OCI-LY7 (cell line): ENCODE measurements around the gene DNAH14. TPM values are rescaled to one million over a fixed set of nuclear protein-coding genes. Genes with fewer than 3 reads are reported as not detected.

Experiments
- BruUV-seq: library from RNA; stranded (reverse); fragments of 400-500 nt; replicated peaks from 2 replicates; lab custom pipeline; 2021; lab: Mats Ljungman, UMichigan
- CTCF ChIA-PET: fragments of 300-600 bp; sonication (Branson Sonifier 250); formaldehyde crosslinking; loops from one replicate; lab custom pipeline; 2022; ENCODE audit warnings: antibody characterized with exemption; ENCODE audit not compliant: unreplicated experiment; lab: Charles Lee
- POLR2A ChIA-PET: fragments of 300-600 bp; sonication (Branson Sonifier 250); formaldehyde crosslinking; loops from one replicate; lab custom pipeline; 2022; ENCODE audit warnings: antibody characterized with exemption; lab: Charles Lee
- DNase-seq: peaks from one replicate; pipeline ENCODE4 v3.0.0-alpha.2; 2015; ENCODE audit warnings: low spot score
- H2AFZ ChIP-seq: fragments of 200-600 bp; sonication (generic), shearing (Covaris generic); 2 replicates; pipeline ENCODE4 v1.6.1; 2014; ENCODE audit warnings: mild to moderate bottlenecking, antibody characterized with exemption, low read length, moderate library complexity
- H3K27ac ChIP-seq: fragments of 200-600 bp; sonication (generic); 2 replicates; pipeline ENCODE4 v1.5.1; 2014; ENCODE audit warnings: mixed run types, low read depth, mild to moderate bottlenecking, moderate library complexity, low read length, inconsistent platforms; ENCODE audit not compliant: poor library complexity, severe bottlenecking
- H3K36me3 ChIP-seq: fragments of 200-600 bp; sonication (generic); 2 replicates; pipeline ENCODE4 v1.6.1; 2014; ENCODE audit warnings: mild to moderate bottlenecking, antibody characterized with exemption, low read length, moderate library complexity, mixed read lengths; ENCODE audit not compliant: insufficient read depth
- H3K4me1 ChIP-seq: fragments of 200-600 bp; sonication (generic); 2 replicates; pipeline ENCODE4 v1.5.1; 2014; ENCODE audit warnings: mild to moderate bottlenecking, low read length; ENCODE audit not compliant: insufficient read depth, poor library complexity, severe bottlenecking
- H3K4me2 ChIP-seq: fragments of 200-600 bp; sonication (generic); 2 replicates; pipeline ENCODE4 v1.6.1; 2014; ENCODE audit warnings: mild to moderate bottlenecking, low read length
- H3K4me3 ChIP-seq: fragments of 200-600 bp; sonication (generic); 2 replicates; pipeline ENCODE4 v1.5.1; 2014; ENCODE audit warnings: mild to moderate bottlenecking, low read depth, low read length; ENCODE audit not compliant: poor library complexity, severe bottlenecking
- H3K79me2 ChIP-seq: fragments of 200-600 bp; sonication (generic); 2 replicates; pipeline ENCODE4 v1.6.1; 2016; ENCODE audit warnings: low read depth, mild to moderate bottlenecking, low read length, moderate library complexity, mixed read lengths; ENCODE audit not compliant: insufficient read depth
- H3K9me2 ChIP-seq: fragments of 200-600 bp; sonication (generic); 2 replicates; pipeline ENCODE4 v1.6.1; 2016; ENCODE audit warnings: mild to moderate bottlenecking, low read length, mixed read lengths; ENCODE audit not compliant: insufficient read depth
- H3K9me3 ChIP-seq: fragments of 200-600 bp; sonication (generic); 2 replicates; pipeline ENCODE4 v1.6.1; 2014; ENCODE audit warnings: mild to moderate bottlenecking, mixed run types, low read length, mixed read lengths
- H4K20me1 ChIP-seq: fragments of 200-600 bp; sonication (generic); 2 replicates; pipeline ENCODE4 v1.6.1; 2014; ENCODE audit warnings: mild to moderate bottlenecking, antibody characterized with exemption, low read length, moderate library complexity, mixed read lengths; ENCODE audit not compliant: insufficient read depth
- EZH2phosphoT487 ChIP-seq: fragments of 200-600 bp; sonication (generic); IDR thresholded peaks from 2 replicates; pipeline ENCODE4 v1.6.1; 2018; ENCODE audit warnings: low read depth, borderline replicate concordance, mild to moderate bottlenecking, mixed run types, antibody characterized with exemption, low read length, moderate library complexity, mixed read lengths
- intact Hi-C: fragments of 100-400 bp; cut with micrococcal nuclease; formaldehyde crosslinking; loops from one replicate; pipeline ENCODE4 v1.10.0; 2022; ENCODE audit not compliant: unreplicated experiment
- total RNA-seq, 2 experiments: library from RNA; depleted of rRNA in 1 of 2; stranded (reverse); fragments of >200 nt in 1 of 2; shearing (Covaris generic) in 1 of 2; gene quantifications; 2 replicates each; pipeline ENCODE4 v1.2.3, GENCODE V29; 2014 to 2022
- TF ChIP-seq, protein P1 (sequence below): fragments of 200-600 bp; sonication (generic); conservative IDR thresholded peaks from 2 replicates; pipeline ENCODE4 v1.5.1; 2014; ENCODE audit warnings: mild to moderate bottlenecking, antibody characterized with exemption, low read length, moderate library complexity, mixed read lengths

The DNAH14 gene
- total RNA-seq, 2 experiments from 2014 or later: not detected

DNA sequence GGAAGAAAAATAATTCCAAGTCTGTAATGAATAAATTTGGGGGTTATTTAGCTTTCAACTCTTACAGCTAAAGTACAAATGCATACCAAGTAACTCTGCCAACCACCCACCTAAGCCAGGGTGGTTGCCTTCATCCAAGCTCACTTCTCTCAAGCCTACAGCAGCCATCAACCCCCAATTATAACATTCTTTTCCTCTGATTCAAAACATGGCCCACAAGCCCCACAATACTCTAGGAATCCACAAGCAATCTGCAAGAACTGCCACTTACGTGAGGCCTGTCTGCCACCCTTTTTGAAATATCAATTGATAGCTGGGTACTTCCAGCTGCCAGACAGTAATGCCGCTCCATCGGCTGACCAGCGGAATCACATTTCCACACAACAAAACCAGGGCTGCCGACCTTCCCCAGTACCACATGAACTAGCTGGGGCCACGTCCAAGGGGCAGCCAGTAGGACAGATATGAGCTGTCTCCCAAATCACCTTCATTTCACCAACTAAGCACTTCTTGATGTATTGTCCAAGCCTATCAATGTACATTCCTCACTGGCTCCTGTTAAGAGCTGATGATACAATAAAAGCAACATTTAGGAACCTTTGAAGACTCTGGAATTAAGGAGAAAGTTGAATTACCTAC lies 495.2 kb downstream of the DNAH14 start:
- H3K4me2 ChIP-seq: peak overlapping the region; percentile 96
- no peak overlapping the region for H2AFZ ChIP-seq
- peak overlapping the region; percentile 85 for H3K4me3 ChIP-seq
- H3K27ac ChIP-seq: no peak overlapping the region
- peaks cover 73% of the 10 kb centered on the region for H3K36me3 ChIP-seq
- H3K9me2 ChIP-seq: no peaks in the 10 kb centered on the region
- TF ChIP-seq, protein P1, sequence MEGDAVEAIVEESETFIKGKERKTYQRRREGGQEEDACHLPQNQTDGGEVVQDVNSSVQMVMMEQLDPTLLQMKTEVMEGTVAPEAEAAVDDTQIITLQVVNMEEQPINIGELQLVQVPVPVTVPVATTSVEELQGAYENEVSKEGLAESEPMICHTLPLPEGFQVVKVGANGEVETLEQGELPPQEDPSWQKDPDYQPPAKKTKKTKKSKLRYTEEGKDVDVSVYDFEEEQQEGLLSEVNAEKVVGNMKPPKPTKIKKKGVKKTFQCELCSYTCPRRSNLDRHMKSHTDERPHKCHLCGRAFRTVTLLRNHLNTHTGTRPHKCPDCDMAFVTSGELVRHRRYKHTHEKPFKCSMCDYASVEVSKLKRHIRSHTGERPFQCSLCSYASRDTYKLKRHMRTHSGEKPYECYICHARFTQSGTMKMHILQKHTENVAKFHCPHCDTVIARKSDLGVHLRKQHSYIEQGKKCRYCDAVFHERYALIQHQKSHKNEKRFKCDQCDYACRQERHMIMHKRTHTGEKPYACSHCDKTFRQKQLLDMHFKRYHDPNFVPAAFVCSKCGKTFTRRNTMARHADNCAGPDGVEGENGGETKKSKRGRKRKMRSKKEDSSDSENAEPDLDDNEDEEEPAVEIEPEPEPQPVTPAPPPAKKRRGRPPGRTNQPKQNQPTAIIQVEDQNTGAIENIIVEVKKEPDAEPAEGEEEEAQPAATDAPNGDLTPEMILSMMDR: no peak
- no peak for TF ChIP-seq EZH2phosphoT487
- intact Hi-C loops: loop anchor here (5.0 to 10.0 kb wide), 3 partner anchors 228 to 990 kb away; partner anchors contain the start of genes ENAH, LEFTY2 and WDR26
- H3K79me2 ChIP-seq: peaks cover 81% of the 10 kb centered on the region
- ChIA-PET CTCF (interaction anchor here (1.2 kb wide), 1 partner anchor 16 kb away, joined by 3 read pairs; no protein-coding TSS in a partner anchor), POLR2A (interaction anchor here (0.6 to 12.2 kb wide), 13 partner anchors 10 to 569 kb away, joined by 3 to 242 read pairs (median 4); no protein-coding TSS in a partner anchor)
- BruUV-seq: no TSS peak
- peaks cover 50% of the 10 kb centered on the region for H4K20me1 ChIP-seq
- no peak for DNase-seq
- H3K4me1 ChIP-seq: peaks cover 41% of the 10 kb centered on the region
- H3K9me3 ChIP-seq: no peaks in the 10 kb centered on the region

DNA sequence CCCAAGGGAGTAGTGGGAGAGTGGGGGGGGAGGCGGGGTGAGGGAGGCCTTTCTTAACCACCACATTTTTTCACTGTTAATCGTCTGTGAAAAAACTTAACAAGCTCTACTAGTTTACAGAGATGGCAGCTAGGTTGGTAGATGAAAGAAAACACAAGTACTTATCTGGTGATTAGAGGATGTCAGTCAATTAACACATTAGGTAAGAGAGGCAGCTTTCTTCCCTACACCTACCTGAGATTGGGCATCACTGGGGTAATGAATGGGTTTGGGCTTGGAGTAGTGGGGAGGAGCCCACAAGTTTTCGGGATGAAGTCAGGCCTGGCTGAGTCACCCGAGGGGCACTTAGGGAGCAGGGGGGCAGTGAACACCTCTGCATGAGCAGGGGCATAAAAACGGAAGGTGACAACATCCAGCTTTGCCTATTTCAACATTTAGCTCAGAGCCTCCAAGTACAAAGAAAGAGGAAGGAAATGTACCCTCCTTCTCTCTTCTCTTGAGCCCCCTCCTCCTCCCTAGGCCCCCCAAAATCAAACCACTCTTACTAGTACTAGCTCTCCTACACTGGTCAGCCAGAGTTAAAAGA lies 495.8 kb downstream of the DNAH14 start:
- Histone ChIP-seq H3K4me3 (peak overlapping the region; percentile 85), H3K4me1 (peaks cover 41% of the 10 kb centered on the region), H3K9me3 (peaks cover 2% of the 10 kb centered on the region; the same call in 1 of the 2 replicates), H3K9me2 (no peaks in the 10 kb centered on the region), H3K36me3 (peaks cover 67% of the 10 kb centered on the region), H2AFZ (no peak overlapping the region), H3K4me2 (peak overlapping the region; percentile 96), H3K27ac (peak overlapping the region; percentile 92), H4K20me1 (peaks cover 48% of the 10 kb centered on the region), H3K79me2 (peaks cover 75% of the 10 kb centered on the region)
- intact Hi-C loops: loop anchor here (5.0 to 10.0 kb wide), 3 partner anchors 227 to 990 kb away; partner anchors contain the start of genes ENAH, LEFTY2 and WDR26
- DNase-seq: peak; percentile 31
- CTCF ChIA-PET: interaction anchor here (0.6 to 1.2 kb wide), 3 partner anchors 15 to 109 kb away, joined by 3 to 4 read pairs (median 4); no protein-coding TSS in a partner anchor
- no TSS peak for BruUV-seq
- POLR2A ChIA-PET: interaction anchor here (0.6 to 12.2 kb wide), 15 partner anchors 11 to 574 kb away, joined by 3 to 242 read pairs (median 4); partner anchors contain the start of gene SDE2
- no peak for TF ChIP-seq EZH2phosphoT487
- TF ChIP-seq, protein P1: no peak
